ENCODE results near the gene GSC2. TPM values are rescaled to one million over a fixed set of nuclear protein-coding genes. Genes with fewer than 3 reads are reported as not detected.
A peak's percentile ranks its signal among the peaks of the same experiment; 100 is the strongest.

Gene GSC2
- total and polyA plus RNA-seq, 2 of the 8 experiments (the other 6 are each of a cell fraction or from before 2014, with no cell fraction given): 0.17 to 0.48 TPM

- Histone ChIP-seq H2BK5ac (ENCODE audit: low read depth, low read length) (0 out of 2 replicates have a peak overlapping the region, but pooled peaks have one; percentile 46), H3K4ac (replicated peaks; ENCODE audit: insufficient read length, low read depth, low read length) (no peak overlapping the region), H4K8ac (ENCODE audit: extremely low read depth, insufficient read depth, low read length) (peak overlapping the region; percentile 58; the same call in 1 of the 2 replicates), H2BK120ac (replicated peaks; ENCODE audit: low read depth, low read length) (no peak overlapping the region), H3K18ac (ENCODE audit: extremely low read depth, low read length) (no peak overlapping the region; the same call in 1 of the 2 replicates), H4K91ac (replicated peaks; ENCODE audit: insufficient read length, low read length) (no peak overlapping the region), H2BK15ac (ENCODE audit: low read length) (no peak overlapping the region; the same call in 1 of the 2 replicates), H2BK12ac (ENCODE audit: low read depth, low read length) (no peak overlapping the region), H3K79me2 (ENCODE audit: control insufficient read depth in 1 of 2, insufficient read depth in 2 of 2, low read length in 2 of 2) (peaks cover 0 to 10% of the 10 kb centered on the region in 2 experiments; a peak in 2 of 4 replicates), H3K14ac (ENCODE audit: insufficient read length) (no peak overlapping the region), H3K36me3 (ENCODE audit: control insufficient read depth in 2 of 4, insufficient read depth in 4 of 4, low read length in 3 of 4) (peaks cover 4 to 25% (median 18%) of the 10 kb centered on the region in 4 experiments; a peak in 6 of 8 replicates), H3K23me2 (ENCODE audit: low read depth, low read length) (peaks cover 6% of the 10 kb centered on the region; the same call in 1 of the 2 replicates), H3K4me2 (ENCODE audit: insufficient read depth in 1 of 2, low read depth in 2 of 2, low read length in 2 of 2) (peak overlapping the region; percentile 78 to 84), H2BK20ac (ENCODE audit: low read length) (no peak overlapping the region), H3K23ac (ENCODE audit: insufficient read length) (no peak overlapping the region), H3K27me3 (replicated peaks in 1 of 4; ENCODE audit: control insufficient read depth in 3 of 4, extremely low read depth in 1 of 4, insufficient read depth in 3 of 4, low read length in 3 of 4) (peaks cover 16 to 29% (median 22%) of the 10 kb centered on the region in 4 experiments), H3K56ac (replicated peaks; ENCODE audit: insufficient read length, low read depth, low read length) (no peak overlapping the region), H4K5ac (ENCODE audit: insufficient read length, low read depth, low read length) (no peak overlapping the region), H2AFZ (ENCODE audit: low read length) (no peak overlapping the region), H3K4me3 (ENCODE audit: extremely low read depth in 1 of 4, insufficient read depth in 2 of 4, low read depth in 3 of 4, low read length in 4 of 4) (peak overlapping the region; percentile 47 to 94 (median 92)), H3K9me3 (ENCODE audit: insufficient read depth in 2 of 2, low read depth in 1 of 2, low read length in 1 of 2) (no peaks in the 10 kb centered on the region), H4K20me1 (replicated peaks in 1 of 2; ENCODE audit: control insufficient read depth in 1 of 2, insufficient read depth in 2 of 2, low read length in 2 of 2) (peaks cover 2% of the 10 kb centered on the region in 2 experiments), H3K79me1 (ENCODE audit: low read depth, low read length) (no peaks in the 10 kb centered on the region; the same call in 1 of the 2 replicates), H3K4me1 (replicated peaks in 1 of 4; ENCODE audit: control insufficient read depth in 3 of 4, insufficient read depth in 4 of 4, low read length in 3 of 4) (peaks cover 0 to 12% (median 5%) of the 10 kb centered on the region in 4 experiments; a peak in 5 of 7 replicates), H3K27ac (ENCODE audit: low read depth, low read length) (0 out of 2 replicates have a peak overlapping the region, but pooled peaks have one; percentile 59), H2AK5ac (ENCODE audit: low read depth, low read length) (no peak overlapping the region), H3K9ac (replicated peaks in 1 of 4; ENCODE audit: extremely low read depth in 1 of 4, low read depth in 3 of 4, low read length in 3 of 4) (peak overlapping the region; percentile 5 to 80 (median 70))
- ChIA-PET CTCF (ENCODE audit: partially characterized antibody) (interaction anchor here (0.6 to 5.0 kb wide), 18 partner anchors 9 to 1956 kb away, joined by 3 to 37 read pairs (median 4); partner anchors contain the start of genes DGCR2 and TSSK2), POLR2A (ENCODE audit: partially characterized antibody) (interaction anchor here (0.8 to 3.4 kb wide), 6 partner anchors 10 to 26 kb away, joined by 3 to 24 read pairs (median 4); partner anchors contain the start of genes DGCR2 and TSSK2)
- TF ChIP-seq JUND (IDR thresholded peaks at IDR 0.05; ENCODE audit: low read length) (no peak), SAP30 (IDR thresholded peaks at IDR 0.05; ENCODE audit: insufficient read depth, insufficient replicate concordance, low read length) (peak; percentile 84)
- 15% methylated on average over 17 of the region's 17 CpGs; no CpG with 5 or more reads in 1 of the 2 experiments for WGBS, 2 experiments (ENCODE audit: extremely low coverage in 1 of 2, insufficient coverage in 1 of 2, insufficient read length in 1 of 2, insufficient replicate concordance in 2 of 2, low coverage in 1 of 2, low lambda C conversion rate in 2 of 2, missing lambda C conversion rate in 1 of 2)
- FAIRE-seq (no peak), DNase-seq (ENCODE audit: low read depth in 1 of 2, low spot score in 2 of 2) (no peak)
Measured at GRCh38 chr22:19143967-19144400, 6.1 kb downstream of the GSC2 start.

All from H1 (cell line).